CD4-positive, alpha-beta memory T cell (primary cell): Measurements from ENCODE around the gene AP5S1. TPM values are rescaled to one million over a fixed set of nuclear protein-coding genes. Genes with fewer than 3 reads are reported as not detected.
A peak's percentile ranks its signal among the peaks of the same experiment; 100 is the strongest.

ENCODE experiments used
- CTCF ChIA-PET: fragments of 350-600 bp; sonication (Branson Sonifier 250); formaldehyde crosslinking; loops from one replicate; lab custom pipeline; 2021; ENCODE audit warnings: inconsistent platforms; ENCODE audit not compliant: partially characterized antibody; lab: Charles Lee
- POLR2A ChIA-PET: fragments of 350-600 bp; sonication (Branson Sonifier 250); formaldehyde crosslinking; loops from one replicate; lab custom pipeline; 2021; ENCODE audit not compliant: partially characterized antibody; lab: Charles Lee
- DNase-seq, 5 donors: peaks; one replicate each; pipeline versions ENCODE4 v3.0.0 to v3.0.0-alpha.2; 2020 to 2022; ENCODE audit warnings: mixed read lengths in 1 of 5
- H3K27ac ChIP-seq: one replicate; pipeline ENCODE4 v1.7.0; 2013; ENCODE audit warnings: low read depth, low read length
- H3K27me3 ChIP-seq: 2 replicates; pipeline ENCODE4 v1.7.0; 2013; ENCODE audit warnings: mild to moderate bottlenecking, low read length, moderate library complexity; ENCODE audit not compliant: insufficient read depth
- H3K36me3 ChIP-seq: 2 replicates; pipeline ENCODE4 v1.7.0; 2013; ENCODE audit warnings: mild to moderate bottlenecking, low read length, moderate library complexity; ENCODE audit not compliant: insufficient read depth
- H3K4me1 ChIP-seq: 2 replicates; pipeline ENCODE4 v1.7.0; 2013; ENCODE audit warnings: mild to moderate bottlenecking, low read length, moderate library complexity; ENCODE audit not compliant: insufficient read depth
- H3K4me3 ChIP-seq, 2 donors: one replicate each; pipeline ENCODE4 v1.7.0; 2013; ENCODE audit warnings: low read length in 2 of 2, mild to moderate bottlenecking in 1 of 2
- H3K9me3 ChIP-seq, 2 donors: one replicate each; pipeline ENCODE4 v1.7.0; 2013; ENCODE audit warnings: low read length in 2 of 2, control low read depth in 1 of 2; ENCODE audit not compliant: control insufficient read depth in 1 of 2
- H3K27ac Mint-ChIP-seq, 7 donors: one replicate each; pipeline ENCODE4 v1.8.0; 2020 to 2021; ENCODE audit warnings: mixed read lengths in 7 of 7, mild to moderate bottlenecking in 6 of 7, inconsistent platforms in 3 of 7, moderate library complexity in 3 of 7
- H3K27me3 Mint-ChIP-seq, 2 donors: one replicate each; pipeline ENCODE4 v1.8.0; 2020 to 2021; ENCODE audit warnings: mixed read lengths in 2 of 2
- H3K36me3 Mint-ChIP-seq, 2 donors: one replicate each; pipeline ENCODE4 v1.8.0; 2020 to 2021; ENCODE audit warnings: mixed read lengths in 2 of 2, inconsistent platforms in 1 of 2, mild to moderate bottlenecking in 1 of 2
- H3K4me1 Mint-ChIP-seq, 4 donors: one replicate each; pipeline ENCODE4 v1.8.0; 2020 to 2021; ENCODE audit warnings: mixed read lengths in 4 of 4, mild to moderate bottlenecking in 1 of 4
- H3K4me3 Mint-ChIP-seq, 8 donors: one replicate each; pipeline ENCODE4 v1.8.0; 2020 to 2021; ENCODE audit warnings: mixed read lengths in 8 of 8, mild to moderate bottlenecking in 7 of 8, moderate library complexity in 6 of 8, inconsistent platforms in 3 of 8
- H3K9me3 Mint-ChIP-seq, 8 donors: one replicate each; pipeline ENCODE4 v1.8.0; 2020 to 2021; ENCODE audit warnings: mixed read lengths in 8 of 8, mild to moderate bottlenecking in 5 of 8, inconsistent platforms in 3 of 8, moderate library complexity in 1 of 8
- intact Hi-C: fragments of 100-400 bp; cut with micrococcal nuclease; formaldehyde crosslinking; loops from one replicate; pipeline ENCODE4 v1.15.1; 2023
- polyA plus RNA-seq, 2 donors: library from polyadenylated mRNA; unstranded; fragments of 300-500 nt; fragmentation: Illumina TruSeq; gene quantifications; one replicate each; pipeline ENCODE4 v1.2.3, GENCODE V29; 2021
- total RNA-seq, 2 experiments: library from RNA; stranded (reverse); gene quantifications; one replicate each; pipeline ENCODE4 v1.2.3, GENCODE V29; 2021

The AP5S1 gene
- total and polyA plus RNA-seq, 4 experiments from 2014 or later = 10.4 to 16.8 (median 12.8) TPM

- H3K27me3 Mint-ChIP-seq = no peaks in the 10 kb centered on the region
- peaks cover 27% of the 10 kb centered on the region for H3K4me1 ChIP-seq
- peaks cover 20 to 38% (median 25%) of the 10 kb centered on the region in 4 donors for H3K4me1 Mint-ChIP-seq
- peak overlapping the region; percentile 45 to 92 for H3K4me3 ChIP-seq
- no peaks in the 10 kb centered on the region for H3K36me3 ChIP-seq
- peak overlapping the region; percentile 79 to 93 (median 92) for H3K4me3 Mint-ChIP-seq
- intact Hi-C loops = loop anchor here (1.0 to 2.0 kb wide), 3 partner anchors 26 to 60 kb away; partner anchors contain the start of genes AP5S1, CENPB and PANK2
- POLR2A ChIA-PET = interaction anchor here (2.1 kb wide), 1 partner anchor 60 kb away, joined by 10 read pairs; the partner anchor contains the start of gene CENPB
- CTCF ChIA-PET = interaction anchor here (1.5 to 2.0 kb wide), 2 partner anchors 9 to 60 kb away, joined by 5 to 9 read pairs; partner anchors contain the start of gene CENPB
- peak overlapping the region; percentile 78 to 97 (median 92) for H3K27ac Mint-ChIP-seq
- no peaks in the 10 kb centered on the region for H3K27me3 ChIP-seq
- no peaks in the 10 kb centered on the region for H3K9me3 ChIP-seq
- no peaks in the 10 kb centered on the region for H3K9me3 Mint-ChIP-seq
- peak overlapping the region; percentile 85 for H3K27ac ChIP-seq
- no peaks in the 10 kb centered on the region for H3K36me3 Mint-ChIP-seq
- peak in 2 of 5 donors; percentile 8 to 58 for DNase-seq
Observed at GRCh38 chr20:3846378-3846739, 26.0 kb downstream of the AP5S1 start.

- peak; percentile 81 to 84 (median 81) for DNase-seq
- Mint-ChIP-seq H3K27ac (peak within 1 kb of the TSS; percentile 78 to 97 (median 93)), H3K27me3 (no peaks in the 10 kb centered on the region), H3K9me3 (no peaks in the 10 kb centered on the region), H3K36me3 (no peaks in the 10 kb centered on the region), H3K4me1 (peaks cover 20 to 38% (median 25%) of the 10 kb centered on the region in 4 donors), H3K4me3 (peak within 1 kb of the TSS; percentile 79 to 93 (median 92))
- peak within 1 kb of the TSS; percentile 85 for H3K27ac ChIP-seq
- no peaks in the 10 kb centered on the region for H3K9me3 ChIP-seq
- POLR2A ChIA-PET = interaction anchor here (1.0 to 2.1 kb wide), 2 partner anchors 26 to 60 kb away, joined by 4 to 10 read pairs; partner anchors contain the start of genes AP5S1 and CENPB
- CTCF ChIA-PET = no interaction called here
- peaks cover 27% of the 10 kb centered on the region for H3K4me1 ChIP-seq
- no peaks in the 10 kb centered on the region for H3K27me3 ChIP-seq
- H3K4me3 ChIP-seq = peak within 1 kb of the TSS; percentile 45 to 92
- no peaks in the 10 kb centered on the region for H3K36me3 ChIP-seq
- intact Hi-C loops = loop anchor here (1.0 to 2.0 kb wide), 3 partner anchors 27 to 60 kb away; partner anchors contain the start of genes AP5S1, CENPB and PANK2
Observed at GRCh38 chr20:3846740-3847428, 26.5 kb downstream of the AP5S1 start, which contains the start of gene MAVS. Gene MAVS, plus strand, starts transcription at chr20:3846834. Its CDS starts 7,791 bp downstream, at chr20:3854625.

- H3K9me3 ChIP-seq = no peaks in the 10 kb centered on the region
- ChIA-PET POLR2A (interaction anchor here (1.0 kb wide), 1 partner anchor 27 kb away, joined by 4 read pairs; the partner anchor contains the start of gene AP5S1), CTCF (no interaction called here)
- H3K27ac ChIP-seq = peak overlapping the region; percentile 85
- peak overlapping the region; percentile 79 to 93 (median 92) for H3K4me3 Mint-ChIP-seq
- peaks cover 22 to 38% (median 25%) of the 10 kb centered on the region in 4 donors for H3K4me1 Mint-ChIP-seq
- H3K27ac Mint-ChIP-seq = peak overlapping the region; percentile 78 to 97 (median 93)
- intact Hi-C loops = loop anchor here (2.0 kb wide), 2 partner anchors 41 to 61 kb away; partner anchors contain the start of genes CENPB and PANK2
- DNase-seq = peak in 2 of 5 donors; percentile 3 to 11
- H3K27me3 Mint-ChIP-seq = no peaks in the 10 kb centered on the region
- H3K4me1 ChIP-seq = peaks cover 27% of the 10 kb centered on the region
- no peaks in the 10 kb centered on the region for H3K36me3 ChIP-seq
- H3K9me3 Mint-ChIP-seq = no peaks in the 10 kb centered on the region
- peak overlapping the region; percentile 20 to 92 for H3K4me3 ChIP-seq
- H3K36me3 Mint-ChIP-seq = no peaks in the 10 kb centered on the region
- no peaks in the 10 kb centered on the region for H3K27me3 ChIP-seq
Observed at GRCh38 chr20:3847429-3847940, 27.1 kb downstream of the AP5S1 start.

- ChIA-PET POLR2A (no interaction called here), CTCF (interaction anchor here (0.9 to 1.3 kb wide), 3 partner anchors 32 to 96 kb away, joined by 3 to 5 read pairs (median 3); no protein-coding TSS in a partner anchor)
- H3K27me3 ChIP-seq = no peaks in the 10 kb centered on the region
- no peaks in the 10 kb centered on the region for H3K27me3 Mint-ChIP-seq
- no peak overlapping the region for H3K27ac ChIP-seq
- no peaks in the 10 kb centered on the region for H3K36me3 ChIP-seq
- no peak overlapping the region for H3K4me3 ChIP-seq
- H3K36me3 Mint-ChIP-seq = no peaks in the 10 kb centered on the region
- H3K4me3 Mint-ChIP-seq = peak overlapping the region; percentile 80 to 93 (median 92)
- peak overlapping the region; percentile 65 to 91 (median 79) for H3K27ac Mint-ChIP-seq
- no peak for DNase-seq
- intact Hi-C loops = no loop called here
- H3K9me3 ChIP-seq = no peaks in the 10 kb centered on the region
- peaks cover 22 to 38% (median 25%) of the 10 kb centered on the region in 4 donors for H3K4me1 Mint-ChIP-seq
- no peaks in the 10 kb centered on the region for H3K9me3 Mint-ChIP-seq
- peaks cover 27% of the 10 kb centered on the region for H3K4me1 ChIP-seq
Observed at GRCh38 chr20:3848565-3848964, 28.2 kb downstream of the AP5S1 start.

GRCh38 chr20:3854462-3854871 lies 34.1 kb downstream of the AP5S1 start:
- H3K36me3 Mint-ChIP-seq = peaks cover 18 to 31% of the 10 kb centered on the region in 2 donors
- intact Hi-C loops = loop anchor here (2.0 kb wide), 2 partner anchors 34 to 60 kb away; partner anchors contain the start of gene AP5S1
- no peak for DNase-seq
- Histone ChIP-seq H3K4me3 (no peak overlapping the region), H3K36me3 (peaks cover 25% of the 10 kb centered on the region), H3K27ac (no peak overlapping the region), H3K9me3 (no peaks in the 10 kb centered on the region), H3K4me1 (peaks cover 10% of the 10 kb centered on the region), H3K27me3 (no peaks in the 10 kb centered on the region)
- H3K4me3 Mint-ChIP-seq = no peak overlapping the region
- peak overlapping the region in 3 of 7 donors; percentile 22 to 62 (median 24) for H3K27ac Mint-ChIP-seq
- H3K4me1 Mint-ChIP-seq = peaks cover 8 to 20% (median 9%) of the 10 kb centered on the region in 4 donors
- ChIA-PET POLR2A (interaction anchor here (0.9 to 1.8 kb wide), 11 partner anchors 34 to 231 kb away, joined by 3 to 11 read pairs (median 5); partner anchors contain the start of genes ADISSP, AP5S1, CDC25B and CENPB), CTCF (interaction anchor here (0.7 to 4.4 kb wide), 32 partner anchors 9 to 446 kb away, joined by 3 to 61 read pairs (median 4); partner anchors contain the start of genes ADISSP, AP5S1, CDC25B and CENPB)
- H3K27me3 Mint-ChIP-seq = no peaks in the 10 kb centered on the region
- H3K9me3 Mint-ChIP-seq = no peaks in the 10 kb centered on the region

- peak overlapping the region in 1 of 7 donors; percentile 50 for H3K27ac Mint-ChIP-seq
- H3K4me1 Mint-ChIP-seq = peaks cover 5 to 16% (median 6%) of the 10 kb centered on the region in 4 donors
- H3K27ac ChIP-seq = no peak overlapping the region
- H3K27me3 ChIP-seq = no peaks in the 10 kb centered on the region
- ChIA-PET CTCF (interaction anchor here (1.1 to 4.4 kb wide), 6 partner anchors 12 to 228 kb away, joined by 3 to 38 read pairs (median 4); no protein-coding TSS in a partner anchor), POLR2A (no interaction called here)
- peaks cover 30 to 46% of the 10 kb centered on the region in 2 donors for H3K36me3 Mint-ChIP-seq
- no peak for DNase-seq
- H3K9me3 ChIP-seq = no peaks in the 10 kb centered on the region
- peaks cover 36% of the 10 kb centered on the region for H3K36me3 ChIP-seq
- no peaks in the 10 kb centered on the region for H3K9me3 Mint-ChIP-seq
- intact Hi-C loops = no loop called here
- no peak overlapping the region for H3K4me3 Mint-ChIP-seq
- no peak overlapping the region for H3K4me3 ChIP-seq
- H3K27me3 Mint-ChIP-seq = no peaks in the 10 kb centered on the region
- H3K4me1 ChIP-seq = peaks cover 10% of the 10 kb centered on the region
Observed at GRCh38 chr20:3857405-3857804, 37.1 kb downstream of the AP5S1 start.
